GM21529 (cell line): Measurements from ENCODE around the gene C1QBP.
"Not testable (repeated sequence)": the region's sequence is repeated elsewhere in the genome, so short reads cannot be mapped to it uniquely, and the experiment has no call there.

ENCODE experiments used
- ATAC-seq: cut with Tn5 transposase; IDR thresholded peaks from one replicate; pipeline ENCODE4 v1.9.1; 2021; ENCODE audit not compliant: unreplicated experiment

C1QBP gene

GRCh38 chr17:5434984-5435383 is 4.0 kb downstream of the C1QBP start:
- ATAC-seq: no peak

GRCh38 chr17:5431949-5432556 is 6.9 kb downstream of the C1QBP start:
- no peak for ATAC-seq

GRCh38 chr17:5431234-5431633 is 7.7 kb downstream of the C1QBP start:
- ATAC-seq: not testable (repeated sequence)

- ATAC-seq: no peak
Measured at GRCh38 chr17:5430413-5430999, 8.4 kb downstream of the C1QBP start.

- ATAC-seq: no peak
Measured at GRCh38 chr17:5429191-5429887, 9.6 kb downstream of the C1QBP start.

- no peak for ATAC-seq
Measured at GRCh38 chr17:5425826-5426225, 13.1 kb downstream of the C1QBP start.

- ATAC-seq: no peak
Measured at GRCh38 chr17:5424909-5425308, 14.0 kb downstream of the C1QBP start.

GRCh38 chr17:5422505-5422904 is 16.4 kb downstream of the C1QBP start:
- no peak for ATAC-seq

- peak; percentile 61 for ATAC-seq
Measured at GRCh38 chr17:5419959-5420653, 18.8 kb downstream of the C1QBP start, which contains the start of gene RPAIN. RPAIN (plus strand) TSS chr17:5420182; CDS start chr17:5420211, 29 bp downstream.

GRCh38 chr17:5419356-5419958 is 19.5 kb downstream of the C1QBP start, which contains the start of gene NUP88:
NUP88 (minus strand) TSS chr17:5419662; CDS start chr17:5419650, 12 bp downstream.
- ATAC-seq: peak; percentile 83

- peak; percentile 34 for ATAC-seq
Measured at GRCh38 chr17:5418858-5419355, 20.0 kb downstream of the C1QBP start.

- no peak for ATAC-seq
Measured at GRCh38 chr17:5416901-5417300, 22.1 kb downstream of the C1QBP start.

GRCh38 chr17:5413682-5414081 is 25.3 kb downstream of the C1QBP start:
- ATAC-seq: no peak

- ATAC-seq: no peak
Measured at GRCh38 chr17:5410594-5411272, 28.2 kb downstream of the C1QBP start.

GRCh38 chr17:5408186-5408585 is 30.8 kb downstream of the C1QBP start:
- no peak for ATAC-seq

- ATAC-seq: no peak
Measured at GRCh38 chr17:5405400-5405799, 33.6 kb downstream of the C1QBP start.

- ATAC-seq: no peak
Measured at GRCh38 chr17:5399767-5400166, 39.2 kb downstream of the C1QBP start.

GRCh38 chr17:5396612-5397011 is 42.3 kb downstream of the C1QBP start:
- no peak for ATAC-seq

- no peak for ATAC-seq
Measured at GRCh38 chr17:5391678-5392077, 47.3 kb downstream of the C1QBP start.
